Kidney (tissue), 14 donors: ENCODE data around the gene CDADC1. TPM values are rescaled to one million over a fixed set of nuclear protein-coding genes. Genes with fewer than 3 reads are reported as not detected.

Experiments
- DNase-seq, 5 donors: peaks; one replicate each; pipeline ENCODE4 v3.0.0-alpha.2; 2013 to 2020
- FAIRE-seq: peaks from 2 replicates; lab custom pipeline; 2012; peaks lifted over from hg19 to GRCh38; lab: Jason Lieb, UNC
- H3K27ac ChIP-seq, 2 donors: one replicate each; pipeline ENCODE4 v1.7.0; 2013; ENCODE audit warnings: low read depth in 2 of 2, low read length in 2 of 2, inconsistent platforms in 1 of 2
- H3K27me3 ChIP-seq: one replicate; pipeline ENCODE4 v1.7.1; 2013; ENCODE audit warnings: low read length, inconsistent platforms; ENCODE audit not compliant: control insufficient read depth, insufficient read depth
- H3K36me3 ChIP-seq, 3 donors: one replicate each; pipeline versions ENCODE4 v1.7.0 to v1.7.1; 2013; ENCODE audit warnings: low read length in 3 of 3, control low read depth in 1 of 3, inconsistent platforms in 1 of 3; ENCODE audit not compliant: insufficient read depth in 3 of 3, control insufficient read depth in 2 of 3
- H3K4me1 ChIP-seq, 3 donors: one replicate each; pipeline versions ENCODE4 v1.7.0 to v1.7.1; 2013; ENCODE audit warnings: low read length in 3 of 3, inconsistent platforms in 1 of 3, low read depth in 1 of 3; ENCODE audit not compliant: control insufficient read depth in 2 of 3, insufficient read depth in 2 of 3
- H3K4me3 ChIP-seq, 3 donors: one replicate each; pipeline versions ENCODE4 v1.7.0 to v1.8.1; 2013; ENCODE audit warnings: low read length in 3 of 3, control low read depth in 1 of 3, inconsistent platforms in 1 of 3
- H3K9ac ChIP-seq, 3 donors: one replicate each; pipeline versions ENCODE4 v1.7.0 to v1.7.1; 2013; ENCODE audit warnings: low read length in 3 of 3, control low read depth in 1 of 3, inconsistent platforms in 1 of 3
- H3K9me3 ChIP-seq, 3 donors: one replicate each; pipeline versions ENCODE4 v1.7.0 to v1.7.1; 2013; ENCODE audit warnings: low read length in 3 of 3, control low read depth in 1 of 3, inconsistent platforms in 1 of 3; ENCODE audit not compliant: control insufficient read depth in 2 of 3, insufficient read depth in 1 of 3
- CTCF ChIP-seq: IDR thresholded peaks from 3 replicates; pipeline ENCODE4 v1.5.1; 2012; ENCODE audit warnings: mild to moderate bottlenecking, moderate library complexity, borderline replicate concordance; ENCODE audit not compliant: insufficient read depth; ENCODE audit errors: extremely low read depth
- intact Hi-C: fragments of 100-400 bp; cut with DNase I; formaldehyde crosslinking; loops from one replicate; pipeline ENCODE4 v1.11.1; 2022
- polyA plus RNA-seq: library from polyadenylated mRNA; stranded (reverse); fragments of 350-450 nt; fragmentation: Illumina TruSeq; extraction: RNeasy Lipid Tissue Mini Kit (QIAGEN cat#74804); gene quantifications from one replicate; pipeline ENCODE4 v1.2.3, GENCODE V29; 2014; ENCODE audit warnings: low read depth, low replicate concordance; ENCODE audit not compliant: insufficient read depth
- total RNA-seq: library from RNA; stranded (reverse); fragmentation: NEBNext Ultra II Directional; extraction: Animal tissue kit (Norgen Biotek cat#: 25700); gene quantifications from one replicate; pipeline ENCODE4 v1.2.1, GENCODE V29; 2021
- donor health status: control.
- donor health status: control.
- donor health status: control.
- donor health status: control.
- donor health status: control.
- donor health status: DM: yes; HTN: yes; CAD: no.
- donor health status: Normal renal cell carcinoma (clear cell type).

The CDADC1 gene
- total and polyA plus RNA-seq, 2 donors from 2014 or later: 8.3 to 12.2 TPM

GRCh38 chr13:49210114-49210513 lies 37.6 kb upstream of the CDADC1 start:
- peaks cover 4 to 22% (median 6%) of the 10 kb centered on the region in 3 donors for H3K36me3 ChIP-seq
- no peak for TF ChIP-seq CTCF
- H3K27ac ChIP-seq: no peak overlapping the region
- FAIRE-seq (no peak), DNase-seq (no peak)
- no peaks in the 10 kb centered on the region for H3K9me3 ChIP-seq
- intact Hi-C loops: no loop called here
- no peaks in the 10 kb centered on the region for H3K4me1 ChIP-seq
- no peaks in the 10 kb centered on the region for H3K27me3 ChIP-seq
- no peak overlapping the region for H3K4me3 ChIP-seq
- H3K9ac ChIP-seq: no peak overlapping the region

GRCh38 chr13:49210669-49211068 lies 37.1 kb upstream of the CDADC1 start:
- no peaks in the 10 kb centered on the region for H3K9me3 ChIP-seq
- H3K27ac ChIP-seq: no peak overlapping the region
- H3K4me1 ChIP-seq: no peaks in the 10 kb centered on the region
- H3K9ac ChIP-seq: no peak overlapping the region
- H3K36me3 ChIP-seq: peaks cover 4 to 22% (median 6%) of the 10 kb centered on the region in 3 donors
- intact Hi-C loops: no loop called here
- DNase-seq: no peak
- no peaks in the 10 kb centered on the region for H3K27me3 ChIP-seq
- no peak for FAIRE-seq
- H3K4me3 ChIP-seq: no peak overlapping the region
- no peak for TF ChIP-seq CTCF

- FAIRE-seq: no peak
- no peak for DNase-seq
Measured at GRCh38 chr13:49213539-49213938, 34.2 kb upstream of the CDADC1 start.

More at GRCh38 chr13:49213539-49213938, 34.2 kb upstream of the CDADC1 start:
- no peak overlapping the region for H3K9ac ChIP-seq
- TF ChIP-seq CTCF: no peak
- no peaks in the 10 kb centered on the region for H3K4me1 ChIP-seq
- intact Hi-C loops: no loop called here
- H3K27ac ChIP-seq: no peak overlapping the region
- no peaks in the 10 kb centered on the region for H3K9me3 ChIP-seq
- peaks cover 0 to 3% (median 0%) of the 10 kb centered on the region in 3 donors for H3K36me3 ChIP-seq
- no peak overlapping the region for H3K4me3 ChIP-seq
- peaks cover 6% of the 10 kb centered on the region for H3K27me3 ChIP-seq
